Psoas muscle (tissue), 8 donors: ENCODE data around the gene FIZ1. TPM values are rescaled to one million over a fixed set of nuclear protein-coding genes. Genes with fewer than 3 reads are reported as not detected.

Experiments used
- ATAC-seq, 4 donors: fragments of 200-7000 bp; cut with Tn5 transposase; one replicate each; pipeline ENCODE4 v1.9.1; 2020; ENCODE audit warnings: moderate library complexity in 3 of 4, mild to moderate bottlenecking in 2 of 4
- DNase-seq, 2 donors: peaks; one replicate each; pipeline ENCODE4 v3.0.0-alpha.2; 2020
- H3K27ac ChIP-seq: fragments of 200-600 bp; one replicate; pipeline ENCODE4 v1.8.0; 2022
- H3K27me3 ChIP-seq, 3 donors: fragments of 200-600 bp in 1 of 3; one replicate each; pipeline versions ENCODE4 v1.6.1 to v1.8.0; 2013 to 2022; ENCODE audit warnings: low read length in 2 of 3, mild to moderate bottlenecking in 2 of 3, moderate library complexity in 1 of 3; ENCODE audit not compliant: insufficient read depth in 3 of 3
- H3K36me3 ChIP-seq, 2 donors: fragments of 200-600 bp in 1 of 2; one replicate each; pipeline versions ENCODE4 v1.6.1 to v1.8.0; 2013 to 2022; ENCODE audit warnings: low read depth in 1 of 2, mild to moderate bottlenecking in 1 of 2, moderate library complexity in 1 of 2; ENCODE audit not compliant: insufficient read depth in 1 of 2
- H3K4me1 ChIP-seq: fragments of 200-600 bp; one replicate; pipeline ENCODE4 v1.8.0; 2022
- H3K4me3 ChIP-seq: fragments of 200-600 bp; one replicate; pipeline ENCODE4 v1.8.0; 2022; ENCODE audit warnings: mild to moderate bottlenecking
- H3K9me3 ChIP-seq: fragments of 200-600 bp; one replicate; pipeline ENCODE4 v1.8.0; 2022
- WGBS, 3 donors: extraction: QIAGEN DNeasy Blood & Tissue Kit; methylation state at CpG; one replicate each; pipeline versions ENCODE4 v1.1.6 to v1.1.7; 2013; 5-methylcytosine and 5-hydroxymethylcytosine counted together
- intact Hi-C, 2 donors: fragments of 100-400 bp; cut with DNase I; formaldehyde crosslinking; loops; one replicate each; pipeline versions ENCODE4 v1.11.0 to v1.14.2; 2022
- polyA plus RNA-seq, 3 donors: library from polyadenylated mRNA; stranded (reverse); fragments of 200-250 nt; gene quantifications; one replicate each; pipeline ENCODE4 v1.2.3, GENCODE V29; 2013
- total RNA-seq, 4 donors: library from RNA; stranded (reverse); fragmentation: NEBNext Ultra II Directional in 2 of 4; extraction: Animal tissue kit (Norgen Biotek cat#: 25700) in 2 of 4; gene quantifications; one replicate each; pipeline versions ENCODE4 v1.2.1 to v1.2.4, GENCODE V29; 2021 to 2023
- TF ChIP-seq, protein P1 (sequence below): fragments of 200-600 bp; IDR thresholded peaks from one replicate; pipeline ENCODE4 v1.8.0; 2022; ENCODE audit warnings: antibody characterized with exemption
- donor health status: healthy with polysubstance abuse.
- donor health status: DM: no; HTN: no; CAD: no; lungs with moderate emphysema.
- donor health status: Bipolar disorder and iron deficiency.
- donor health status: healthy.
- donor health status: DM: yes; HTN: yes; CAD: no.
- donor health status: DM: no; HTN: no; CAD: no.
- donor health status: DM: no; HTN: no; CAD: no.
- donor health status: DM: yes; HTN: yes; CAD: no.

FIZ1 gene
- total and polyA plus RNA-seq, 7 donors: 9.9 to 23.7 (median 11.5) TPM

DNA sequence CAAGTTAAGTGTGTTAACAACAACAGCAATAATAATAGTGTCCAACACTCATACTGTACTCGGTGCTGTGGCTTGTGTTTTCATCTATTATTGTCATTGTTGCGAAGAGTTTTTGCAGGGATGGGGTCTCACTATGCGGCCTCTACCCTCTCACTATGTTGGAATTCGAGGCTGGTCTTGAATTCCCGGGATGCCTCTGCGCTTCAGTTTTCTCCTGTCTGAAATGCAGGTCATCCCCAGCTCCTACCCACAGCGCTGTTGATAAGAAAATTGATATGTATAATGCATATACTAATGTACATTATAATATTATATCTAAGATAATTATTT is 49.0 kb downstream of the FIZ1 start:
- Histone ChIP-seq H3K4me1 (peaks cover 66% of the 10 kb centered on the region), H3K4me3 (peak overlapping the region; percentile 56), H3K27ac (peak overlapping the region; percentile 94), H3K9me3 (no peaks in the 10 kb centered on the region), H3K27me3 (no peaks in the 10 kb centered on the region), H3K36me3 (no peaks in the 10 kb centered on the region)
- intact Hi-C loops: no loop called here
- ATAC-seq (no peak), DNase-seq (no peak)
- TF ChIP-seq, protein P1, sequence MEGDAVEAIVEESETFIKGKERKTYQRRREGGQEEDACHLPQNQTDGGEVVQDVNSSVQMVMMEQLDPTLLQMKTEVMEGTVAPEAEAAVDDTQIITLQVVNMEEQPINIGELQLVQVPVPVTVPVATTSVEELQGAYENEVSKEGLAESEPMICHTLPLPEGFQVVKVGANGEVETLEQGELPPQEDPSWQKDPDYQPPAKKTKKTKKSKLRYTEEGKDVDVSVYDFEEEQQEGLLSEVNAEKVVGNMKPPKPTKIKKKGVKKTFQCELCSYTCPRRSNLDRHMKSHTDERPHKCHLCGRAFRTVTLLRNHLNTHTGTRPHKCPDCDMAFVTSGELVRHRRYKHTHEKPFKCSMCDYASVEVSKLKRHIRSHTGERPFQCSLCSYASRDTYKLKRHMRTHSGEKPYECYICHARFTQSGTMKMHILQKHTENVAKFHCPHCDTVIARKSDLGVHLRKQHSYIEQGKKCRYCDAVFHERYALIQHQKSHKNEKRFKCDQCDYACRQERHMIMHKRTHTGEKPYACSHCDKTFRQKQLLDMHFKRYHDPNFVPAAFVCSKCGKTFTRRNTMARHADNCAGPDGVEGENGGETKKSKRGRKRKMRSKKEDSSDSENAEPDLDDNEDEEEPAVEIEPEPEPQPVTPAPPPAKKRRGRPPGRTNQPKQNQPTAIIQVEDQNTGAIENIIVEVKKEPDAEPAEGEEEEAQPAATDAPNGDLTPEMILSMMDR: no peak
- 24 to 37% (median 27%) methylated on average over 7 of the region's 7 CpGs for WGBS, 3 donors

DNA sequence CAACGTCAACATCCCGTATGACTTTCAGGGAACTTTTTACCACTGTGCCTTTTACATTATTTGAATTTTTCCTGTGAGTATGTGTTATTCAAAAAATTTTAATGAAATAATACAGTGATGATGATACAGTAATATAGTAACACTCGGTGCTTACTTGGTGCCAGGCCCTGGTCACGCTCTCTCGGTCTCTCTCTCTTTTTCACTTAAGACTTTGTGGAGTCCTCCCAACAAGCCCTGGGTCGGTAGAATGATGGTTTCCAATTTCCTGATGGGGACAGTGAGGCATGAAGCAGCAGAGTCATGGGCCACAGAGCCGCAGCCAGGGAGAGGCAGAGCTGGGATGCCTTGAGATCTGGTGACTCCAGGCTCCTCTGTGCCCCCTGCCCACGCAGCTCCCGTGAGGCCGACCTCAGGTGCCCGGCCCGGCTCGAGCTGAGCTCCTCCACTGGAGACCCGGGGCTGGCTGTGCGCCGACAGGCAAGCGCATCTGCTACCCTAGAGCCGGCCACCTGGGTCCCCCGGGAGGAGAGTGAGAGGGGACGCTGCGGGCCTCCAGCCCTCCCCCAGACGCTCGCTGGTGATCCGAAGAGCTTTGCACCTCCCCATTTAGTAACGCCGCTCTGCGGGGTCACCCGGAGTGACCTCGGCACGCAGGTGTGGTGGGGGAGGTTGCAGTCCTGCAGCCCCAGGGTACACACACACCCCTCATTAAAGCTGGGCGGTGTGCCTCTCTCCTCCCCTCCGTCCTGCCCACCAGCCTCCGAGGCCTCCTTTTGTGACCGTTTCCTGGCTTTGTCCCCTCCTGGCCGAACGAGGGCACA is 49.6 kb downstream of the FIZ1 start:
- Histone ChIP-seq H3K27ac (peak overlapping the region; percentile 94), H3K4me3 (peak overlapping the region; percentile 56), H3K36me3 (no peaks in the 10 kb centered on the region), H3K9me3 (no peaks in the 10 kb centered on the region), H3K4me1 (peaks cover 66% of the 10 kb centered on the region), H3K27me3 (no peaks in the 10 kb centered on the region)
- intact Hi-C loops: loop anchor here in 1 of 2 donors (5.0 kb wide), 1 partner anchor 48 kb away; the partner anchor contains the start of gene FIZ1
- TF ChIP-seq, protein P1: peak; percentile 7
- ATAC-seq (peak; percentile 41 to 64 (median 54)), DNase-seq (peak; percentile 58 to 91)
- 2 to 8% (median 7%) methylated on average over 27 to 36 of the region's 36 CpGs for whole genome bisulfite sequencing, 3 donors

DNA sequence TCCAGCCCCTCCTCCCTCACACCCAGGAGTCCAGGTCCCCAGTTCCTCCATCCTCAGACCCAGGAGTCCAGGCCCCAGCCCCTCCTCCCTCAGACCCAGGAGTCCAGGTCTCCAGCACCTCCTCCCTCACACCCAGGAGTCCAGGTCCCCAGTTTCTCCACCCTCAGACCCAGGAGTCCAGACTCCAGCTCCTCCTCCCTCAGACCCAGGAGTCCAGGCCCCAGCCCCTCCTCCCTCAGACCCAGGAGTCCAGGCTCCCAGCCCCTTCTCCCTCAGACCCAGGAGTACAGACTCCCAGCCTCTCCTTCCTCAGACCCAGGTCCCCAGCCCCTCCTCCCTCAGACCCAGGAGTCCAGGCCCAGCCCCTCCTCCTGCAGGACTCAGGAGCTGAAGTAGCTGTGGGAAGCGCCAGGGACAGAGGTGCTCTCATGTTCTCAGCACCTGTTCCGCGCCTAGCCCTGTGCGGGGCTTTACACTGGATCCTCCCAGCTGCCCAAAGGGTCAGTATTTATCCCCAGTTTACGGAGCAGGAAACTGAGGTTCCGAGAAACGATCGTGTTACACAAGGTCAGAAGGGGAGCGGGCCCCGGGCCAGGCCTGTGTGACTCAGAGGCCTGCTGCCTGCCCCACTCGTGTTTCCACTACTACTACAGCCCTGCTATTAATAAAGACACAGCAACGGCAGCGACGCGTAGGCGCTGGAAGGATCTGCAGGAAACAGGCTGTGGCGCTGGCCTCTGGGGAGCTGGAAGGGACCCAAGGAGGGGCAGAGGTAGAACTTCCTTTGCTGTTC is 52.3 kb downstream of the FIZ1 start:
- WGBS, 3 donors: 4 to 14% (median 6%) methylated on average over 17 of the region's 17 CpGs
- intact Hi-C loops: loop anchor here in 1 of 2 donors (5.0 kb wide), 1 partner anchor 50 kb away; the partner anchor contains the start of gene FIZ1
- peaks cover 46% of the 10 kb centered on the region for H3K4me1 ChIP-seq

DNA sequence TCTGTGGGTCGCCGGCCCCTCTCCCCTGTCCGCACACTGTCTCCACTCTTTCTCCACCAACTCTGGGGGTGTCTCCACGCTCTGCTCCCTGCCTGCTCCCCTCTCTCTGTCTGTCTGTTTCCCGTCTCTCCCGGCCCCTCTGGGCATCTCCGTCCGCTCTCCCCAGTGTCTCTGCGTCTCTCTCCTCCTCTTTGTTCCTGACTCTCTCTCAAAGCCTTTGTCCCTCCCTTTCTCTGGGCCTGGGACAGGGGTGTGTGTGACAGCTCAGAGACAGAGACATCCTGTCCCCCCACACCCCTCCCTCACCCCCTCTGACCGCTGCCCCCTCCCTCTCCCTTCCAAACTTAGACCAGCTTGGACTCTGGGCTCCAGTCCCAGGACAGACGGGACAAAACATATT is 53.3 kb downstream of the FIZ1 start:
- TF ChIP-seq, protein P1: no peak
- intact Hi-C loops: loop anchor here in 1 of 2 donors (5.0 kb wide), 1 partner anchor 51 kb away; the partner anchor contains the start of gene FIZ1
- 41 to 53% (median 53%) methylated on average over 10 to 11 of the region's 11 CpGs for WGBS, 3 donors
- Histone ChIP-seq H3K36me3 (no peaks in the 10 kb centered on the region), H3K27me3 (no peaks in the 10 kb centered on the region), H3K9me3 (no peaks in the 10 kb centered on the region), H3K27ac (peak overlapping the region; percentile 94), H3K4me3 (no peak overlapping the region), H3K4me1 (peaks cover 46% of the 10 kb centered on the region)
- ATAC-seq (peak; percentile 17 to 74 (median 73)), DNase-seq (peak in 1 of 2 donors; percentile 86)

More for the DNA sequence above, 52.3 kb downstream of the FIZ1 start:
- TF ChIP-seq, protein P1: no peak
- Histone ChIP-seq H3K4me3 (no peak overlapping the region), H3K36me3 (no peaks in the 10 kb centered on the region), H3K9me3 (no peaks in the 10 kb centered on the region), H3K27ac (peak overlapping the region; percentile 94), H3K27me3 (no peaks in the 10 kb centered on the region)
- ATAC-seq (peak; percentile 79 to 88 (median 80)), DNase-seq (peak; percentile 86 to 95)
